ENCODE results near the gene TTC7B.

The TTC7B gene

GRCh38 chr14:90519262-90519920 is 296.8 kb downstream of the TTC7B start:
- DNase-seq = no peak

- DNase-seq = peak; percentile 8 to 37 (median 19)
Observed at GRCh38 chr14:90518941-90519256, 297.3 kb downstream of the TTC7B start.

- DNase-seq = no peak
Observed at GRCh38 chr14:90518069-90518940, 297.9 kb downstream of the TTC7B start.

- DNase-seq = no peak
Observed at GRCh38 chr14:90517076-90517841, 299.0 kb downstream of the TTC7B start.

GRCh38 chr14:90514566-90514965 is 301.7 kb downstream of the TTC7B start:
- DNase-seq = no peak

- DNase-seq = no peak
Observed at GRCh38 chr14:90514015-90514398, 302.2 kb downstream of the TTC7B start.

GRCh38 chr14:90513161-90514014 is 302.8 kb downstream of the TTC7B start:
- no peak for DNase-seq

GRCh38 chr14:90512329-90512991 is 303.8 kb downstream of the TTC7B start:
- DNase-seq = no peak

GRCh38 chr14:90511795-90512328 is 304.4 kb downstream of the TTC7B start:
- DNase-seq = no peak

GRCh38 chr14:90511252-90511651 is 305.0 kb downstream of the TTC7B start:
- no peak for DNase-seq

- no peak for DNase-seq
Observed at GRCh38 chr14:90510159-90510558, 306.1 kb downstream of the TTC7B start.

- no peak for DNase-seq
Observed at GRCh38 chr14:90509403-90509802, 306.8 kb downstream of the TTC7B start.

GRCh38 chr14:90508536-90509254 is 307.5 kb downstream of the TTC7B start:
- no peak for DNase-seq

- no peak for DNase-seq
Observed at GRCh38 chr14:90508036-90508435, 308.2 kb downstream of the TTC7B start.

- DNase-seq = no peak
Observed at GRCh38 chr14:90507428-90507827, 308.8 kb downstream of the TTC7B start.

- no peak for DNase-seq
Observed at GRCh38 chr14:90506748-90507147, 309.5 kb downstream of the TTC7B start.

GRCh38 chr14:90505531-90505930 is 310.7 kb downstream of the TTC7B start:
- no peak for DNase-seq

- no peak for DNase-seq
Observed at GRCh38 chr14:90504643-90505042, 311.6 kb downstream of the TTC7B start.

GRCh38 chr14:90503582-90503981 is 312.6 kb downstream of the TTC7B start:
- no peak for DNase-seq

GRCh38 chr14:90502760-90503159 is 313.5 kb downstream of the TTC7B start:
- no peak for DNase-seq

Data from activated CD4-positive, CD25-positive, alpha-beta regulatory T cell (primary cell).